GM18951 (cell line): Measurements from ENCODE around the gene WHRN.

Source experiments
- POLR2A ChIP-seq: IDR thresholded peaks from 4 replicates; pipeline ENCODE4 v1.6.1; 2011; ENCODE audit warnings: mild to moderate bottlenecking; ENCODE audit not compliant: insufficient read length, insufficient read depth; ENCODE audit errors: extremely low read depth
- in situ Hi-C: fragments of 300-500 bp; cut with MboI; formaldehyde crosslinking; loops from one replicate; pipeline ENCODE4 v1.12.0; 2022; ENCODE audit warnings: low sequenced_read_pairs, mixed read lengths, inconsistent platforms; ENCODE audit not compliant: unreplicated experiment

The WHRN gene

DNA sequence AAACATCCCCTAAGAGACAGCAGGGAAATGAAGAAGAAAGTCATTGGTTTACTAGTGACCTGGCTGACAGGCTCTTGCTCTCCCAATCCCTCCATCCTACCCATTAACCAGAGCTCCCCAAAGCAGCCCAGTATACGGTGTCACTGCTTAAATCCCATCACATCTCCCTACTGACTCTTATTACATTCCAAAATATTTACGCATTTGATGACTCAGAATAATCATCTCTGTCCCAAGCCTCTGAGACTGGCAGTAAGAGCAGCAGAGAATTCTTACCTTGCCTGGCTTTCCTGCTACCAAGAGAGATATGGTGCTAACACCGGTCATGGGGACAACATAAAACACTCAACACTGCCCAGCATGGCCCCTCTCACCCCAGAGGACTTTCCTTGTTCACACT, 20.2 kb upstream of the WHRN start:
- TF ChIP-seq POLR2A, result no peak
- in situ Hi-C loops, result no loop called here

GRCh38 chr9:114524247-114524681, 19.0 kb upstream of the WHRN start:
- no peak for TF ChIP-seq POLR2A
- in situ Hi-C loops, result no loop called here

DNA sequence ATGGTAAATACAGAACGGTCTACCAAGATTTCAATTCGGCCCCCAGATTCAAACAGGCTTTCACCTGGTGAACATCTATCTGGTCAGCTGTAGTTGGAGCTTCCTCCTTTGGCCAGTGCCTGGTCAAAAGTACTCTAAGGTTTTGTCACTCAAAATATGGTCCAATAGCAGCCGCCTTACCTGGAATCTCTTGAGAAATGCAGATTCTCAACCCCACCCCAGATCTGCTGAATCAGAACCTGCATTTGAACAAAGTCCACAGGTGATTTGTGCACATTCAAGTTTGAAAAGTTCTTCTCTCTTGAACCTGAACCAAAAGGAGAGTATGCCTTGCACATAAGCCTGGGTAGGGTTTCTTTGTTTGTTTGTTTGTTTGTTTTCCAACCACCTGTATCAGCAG, 17.6 kb upstream of the WHRN start:
- in situ Hi-C loops, result no loop called here
- TF ChIP-seq POLR2A, result no peak

- no peak for TF ChIP-seq POLR2A
- in situ Hi-C loops, result no loop called here
Observed at GRCh38 chr9:114522286-114522685, 17.0 kb upstream of the WHRN start.

GRCh38 chr9:114521846-114522245, 16.6 kb upstream of the WHRN start:
- in situ Hi-C loops, result no loop called here
- no peak for TF ChIP-seq POLR2A

DNA sequence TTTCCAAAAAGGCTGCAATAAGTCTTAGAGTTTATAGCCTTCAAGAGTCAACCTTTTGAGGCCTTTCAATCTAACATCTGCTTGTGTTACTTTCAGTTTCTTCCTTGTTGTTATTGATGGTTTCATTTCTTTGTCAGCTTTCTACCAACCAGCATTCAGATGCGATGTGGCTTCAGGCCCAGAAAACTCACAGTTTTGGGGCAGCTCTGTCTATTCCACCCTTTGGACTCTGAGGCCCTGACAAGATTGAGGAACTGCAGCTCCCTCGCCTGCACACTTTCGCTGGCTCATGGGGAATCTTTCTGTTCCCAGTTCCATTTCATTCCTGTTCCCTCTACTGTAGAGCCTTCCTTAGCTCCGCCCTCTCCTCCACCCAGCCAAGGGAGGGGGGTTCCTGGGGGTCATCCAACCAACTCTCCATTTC, 13.3 kb upstream of the WHRN start:
- in situ Hi-C loops, result no loop called here
- no peak for TF ChIP-seq POLR2A

- in situ Hi-C loops, result no loop called here
- TF ChIP-seq POLR2A, result no peak
Observed at GRCh38 chr9:114518120-114518519, 12.8 kb upstream of the WHRN start.

- TF ChIP-seq POLR2A, result no peak
- in situ Hi-C loops, result no loop called here
Observed at GRCh38 chr9:114516913-114517312, 11.6 kb upstream of the WHRN start.

DNA sequence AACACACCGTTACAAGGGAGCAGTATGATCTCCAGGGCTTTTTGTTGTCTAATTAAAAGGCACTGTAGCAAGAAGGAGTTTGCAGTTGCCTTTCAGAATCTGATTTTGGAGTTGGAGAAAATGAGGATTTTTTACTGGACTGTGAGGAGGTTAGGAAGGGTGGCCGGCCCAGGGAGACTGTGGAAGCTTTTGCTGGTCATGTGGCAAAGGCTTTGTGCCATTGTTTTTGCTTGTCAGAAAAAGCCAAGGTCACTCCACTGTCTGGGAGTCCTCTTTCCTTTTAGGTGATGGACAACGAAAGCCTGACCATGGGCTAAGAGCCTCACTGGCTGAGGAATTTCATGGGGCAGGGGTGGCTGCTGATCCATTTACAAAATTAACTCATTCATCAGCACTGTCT, 10.3 kb upstream of the WHRN start:
- no peak for TF ChIP-seq POLR2A
- in situ Hi-C loops, result no loop called here

DNA sequence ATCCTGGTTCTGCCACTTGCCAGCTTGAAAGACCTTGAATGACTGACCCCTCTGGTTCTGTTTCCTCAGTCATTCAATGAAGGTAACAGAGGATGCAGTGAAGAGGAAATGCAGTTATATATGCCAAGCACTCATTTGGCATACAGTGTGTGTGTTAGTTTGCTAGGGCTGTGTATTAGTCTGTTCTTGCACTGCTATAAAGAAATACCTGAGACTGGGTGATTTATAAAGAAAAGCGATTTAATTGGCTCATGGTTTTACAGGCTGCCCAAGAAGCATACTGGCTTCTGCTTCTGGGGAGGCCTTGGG, 8.6 kb upstream of the WHRN start:
- in situ Hi-C loops, result no loop called here
- TF ChIP-seq POLR2A, result no peak

DNA sequence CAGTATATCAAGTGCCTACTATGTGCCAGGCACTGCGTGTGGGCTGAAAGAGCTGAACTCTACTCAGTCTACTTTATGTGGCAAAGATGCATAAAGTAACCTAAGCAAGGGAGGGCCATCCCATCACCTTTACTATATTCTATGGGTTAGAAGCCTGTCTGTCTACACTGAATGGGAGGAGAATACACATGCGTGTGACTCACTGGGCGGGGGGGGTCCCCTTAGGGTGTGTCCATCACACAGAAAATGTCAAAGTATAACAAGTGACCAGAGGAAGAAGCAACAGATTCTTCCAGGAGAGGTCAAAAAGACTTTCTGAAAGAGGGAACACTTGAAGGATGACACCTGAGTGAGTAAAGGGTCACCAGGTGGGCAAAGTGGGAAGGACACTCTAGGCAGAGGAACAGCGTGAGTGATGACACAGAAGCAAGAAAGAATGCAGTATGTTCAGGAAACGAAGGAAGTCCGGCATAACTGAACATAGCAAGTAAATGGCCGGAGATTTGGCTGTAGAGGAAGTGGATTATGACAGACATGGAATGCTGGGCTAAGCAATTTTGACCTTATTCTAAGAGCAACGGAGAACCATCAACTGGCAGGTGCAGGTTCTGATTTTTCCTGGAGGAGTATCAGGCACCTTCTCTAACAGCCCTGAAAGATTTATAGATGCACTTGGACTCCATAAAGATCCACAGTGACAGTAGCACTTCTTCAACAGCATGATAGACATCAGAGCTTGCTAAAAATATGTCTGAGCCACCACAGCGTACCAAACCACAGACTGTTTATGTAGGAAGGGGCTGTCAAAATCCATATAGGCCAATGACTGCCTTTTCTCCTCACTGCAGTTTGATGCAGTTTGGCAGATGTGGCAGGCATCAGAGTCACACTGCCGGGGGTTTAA, 8.0 kb upstream of the WHRN start:
- in situ Hi-C loops, result no loop called here
- no peak for TF ChIP-seq POLR2A

GRCh38 chr9:114511978-114512874, 7.0 kb upstream of the WHRN start:
- TF ChIP-seq POLR2A, result no peak
- in situ Hi-C loops, result no loop called here

- no peak for TF ChIP-seq POLR2A
- in situ Hi-C loops, result no loop called here
Observed at GRCh38 chr9:114507726-114508125, 2.5 kb upstream of the WHRN start.

DNA sequence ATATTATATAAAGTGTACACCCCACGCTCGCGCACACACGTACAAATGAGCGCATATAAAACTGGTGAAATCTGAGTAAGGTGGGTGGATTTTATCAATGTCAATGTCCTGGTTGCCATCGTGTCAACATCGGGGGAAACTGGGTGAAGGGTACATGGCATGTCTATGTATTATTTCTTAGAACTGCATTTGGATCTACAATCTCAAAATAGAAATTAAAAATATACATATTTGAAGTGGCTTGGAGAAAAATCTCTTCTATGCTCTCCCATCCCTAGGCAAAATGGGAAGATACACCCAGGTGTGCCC, 763 bp upstream of the WHRN start:
- in situ Hi-C loops, result no loop called here
- no peak for TF ChIP-seq POLR2A
